ENCODE results near the gene TRIO. TPM values are rescaled to one million over a fixed set of nuclear protein-coding genes. Genes with fewer than 3 reads are reported as not detected.

Gene TRIO
- polyA plus RNA-seq, 1 of the 3 experiments (the other 2 are of a cell fraction) = 229 TPM

- TF ChIP-seq PBX3 (IDR thresholded peaks at IDR 0.05) = no peak
- TF ChIP-seq TCF12 (IDR thresholded peaks at IDR 0.05) = no peak
- TF ChIP-seq FOSL2 (IDR thresholded peaks at IDR 0.05; ENCODE audit: borderline replicate concordance, low read depth) = no peak
- no peak for TF ChIP-seq FOXM1 (IDR thresholded peaks at IDR 0.05; ENCODE audit: low read depth)
Observed at GRCh38 chr5:14310901-14311300, 167.8 kb downstream of the TRIO start (continued).

GRCh38 chr5:14313986-14314690, 171.0 kb downstream of the TRIO start:
- H3K4me2 ChIP-seq = no peak overlapping the region
- no peaks in the 10 kb centered on the region for H3K9me2 ChIP-seq
- peaks cover 100% of the 10 kb centered on the region for H3K79me2 ChIP-seq (ENCODE audit: insufficient read depth)
- DNase-seq = no peak
- H3K9ac ChIP-seq = no peak overlapping the region
- H3K27ac ChIP-seq (ENCODE audit: low read depth in 2 of 2, low read length in 1 of 2) = no peak overlapping the region
- WGBS (ENCODE audit: low lambda C conversion rate) = 92% methylated on average over 4 of the region's 4 CpGs
- peaks cover 6% of the 10 kb centered on the region for H3F3A ChIP-seq (replicated peaks; ENCODE audit: insufficient read depth)
- H2AFZ ChIP-seq (ENCODE audit: low read depth) = no peak overlapping the region
- H3K27me3 ChIP-seq (ENCODE audit: insufficient read depth) = no peaks in the 10 kb centered on the region
- peaks cover 53% of the 10 kb centered on the region for H4K20me1 ChIP-seq (ENCODE audit: insufficient read depth)
- H3K36me3 ChIP-seq (replicated peaks in 1 of 2; ENCODE audit: control insufficient read depth in 1 of 2, insufficient read depth in 2 of 2, low read length in 1 of 2) = peaks cover 58 to 84% of the 10 kb centered on the region in 2 experiments
- TF ChIP-seq RXRA (IDR thresholded peaks at IDR 0.05; ENCODE audit: borderline replicate concordance, low read depth) (no peak), CHD2 (IDR thresholded peaks at IDR 0.05; ENCODE audit: low read length, partially characterized antibody) (no peak), EP300 (IDR thresholded peaks at IDR 0.05; ENCODE audit: borderline replicate concordance in 1 of 2, low read depth in 1 of 2, low read length in 1 of 2) (no peak), GABPA (IDR thresholded peaks at IDR 0.05; ENCODE audit: low read depth) (no peak), TAF1 (IDR thresholded peaks at IDR 0.05; ENCODE audit: borderline replicate concordance, low read depth, low read length) (no peak), USF2 (IDR thresholded peaks at IDR 0.05; ENCODE audit: borderline replicate concordance, low read depth, low read length) (no peak), PBX3 (IDR thresholded peaks at IDR 0.05) (no peak), FOXM1 (IDR thresholded peaks at IDR 0.05; ENCODE audit: low read depth) (no peak), YY1 (IDR thresholded peaks at IDR 0.05; ENCODE audit: low read depth) (no peak), ZBTB33 (IDR thresholded peaks at IDR 0.05; ENCODE audit: borderline replicate concordance, low read depth) (no peak), IRF3 (IDR thresholded peaks at IDR 0.05; ENCODE audit: low read depth, low read length) (no peak), MAX (IDR thresholded peaks at IDR 0.05; ENCODE audit: low read depth) (no peak), POLR2AphosphoS5 (IDR thresholded peaks at IDR 0.05; ENCODE audit: low read depth, low read length) (no peak), MEF2A (IDR thresholded peaks at IDR 0.05; ENCODE audit: borderline replicate concordance, low read depth) (no peak), ELF1 (IDR thresholded peaks at IDR 0.05) (no peak), FOSL2 (IDR thresholded peaks at IDR 0.05; ENCODE audit: borderline replicate concordance, low read depth) (no peak), SMC3 (IDR thresholded peaks at IDR 0.05; ENCODE audit: low read depth, low read length) (no peak)
- CTCF ChIA-PET = interaction anchor here (1.2 to 1.7 kb wide), 3 partner anchors 10 to 38 kb away, joined by 4 to 7 read pairs (median 4); no protein-coding TSS in a partner anchor
- H3K9me3 ChIP-seq = no peaks in the 10 kb centered on the region
- H3K4me1 ChIP-seq (ENCODE audit: control insufficient read depth in 1 of 2, insufficient read depth in 2 of 2, low read depth in 1 of 2, low read length in 1 of 2) = no peaks in the 10 kb centered on the region; a peak in 1 of 4 replicates
- POLR2A ChIA-PET = no interaction called here
- no peak overlapping the region for H3K4me3 ChIP-seq (ENCODE audit: low read depth in 2 of 2, low read length in 1 of 2)
